ENCODE measurements around the gene SUPT20HL2. TPM values are rescaled to one million over a fixed set of nuclear protein-coding genes. Genes with fewer than 3 reads are reported as not detected.

The SUPT20HL2 gene
- total RNA-seq, 1 experiment from 2014 or later, result not detected

GRCh38 chrX:24347881-24348280, 34.0 kb upstream of the SUPT20HL2 start:
- Histone ChIP-seq H4K20me1 (ENCODE audit: insufficient read depth) (no peaks in the 10 kb centered on the region), H3K4me1 (replicated peaks; ENCODE audit: insufficient read depth) (no peaks in the 10 kb centered on the region), H3K27me3 (ENCODE audit: insufficient read depth, low read depth) (no peaks in the 10 kb centered on the region), H3K36me3 (ENCODE audit: low read depth) (no peaks in the 10 kb centered on the region), H3K9me3 (ENCODE audit: insufficient read depth, low read depth) (no peaks in the 10 kb centered on the region), H3K4me2 (no peak overlapping the region), H3K4me3 (no peak overlapping the region), H3K27ac (no peak overlapping the region), H3K79me2 (ENCODE audit: low read depth) (no peaks in the 10 kb centered on the region), H2AFZ (no peak overlapping the region), H3F3A (ENCODE audit: insufficient read depth, low read depth) (no peaks in the 10 kb centered on the region), H3K9me2 (ENCODE audit: insufficient read depth) (no peaks in the 10 kb centered on the region)
- TF ChIP-seq EZH2 (IDR thresholded peaks at IDR 0.05; ENCODE audit: low read depth) (no peak), CTCF (conservative IDR thresholded peaks at IDR 0.05) (no peak)
- intact Hi-C loops (cut with micrococcal nuclease; ENCODE audit: unreplicated experiment), result no loop called here
- no peak for DNase-seq
- CTCF ChIA-PET, result no interaction called here
- no TSS peak for BruUV-seq (replicated peaks)
- POLR2A ChIA-PET (ENCODE audit: unreplicated experiment), result no interaction called here

GRCh38 chrX:24343719-24344118, 29.9 kb upstream of the SUPT20HL2 start:
- Histone ChIP-seq H3K79me2 (ENCODE audit: low read depth) (no peaks in the 10 kb centered on the region), H3K4me3 (no peak overlapping the region), H3K4me2 (no peak overlapping the region), H3K4me1 (replicated peaks; ENCODE audit: insufficient read depth) (no peaks in the 10 kb centered on the region), H3K27ac (no peak overlapping the region), H2AFZ (no peak overlapping the region), H3F3A (ENCODE audit: insufficient read depth, low read depth) (no peaks in the 10 kb centered on the region), H3K9me3 (ENCODE audit: insufficient read depth, low read depth) (no peaks in the 10 kb centered on the region), H3K27me3 (ENCODE audit: insufficient read depth, low read depth) (peaks cover 7% of the 10 kb centered on the region; the same call in 1 of the 2 replicates), H3K9me2 (ENCODE audit: insufficient read depth) (no peaks in the 10 kb centered on the region), H3K36me3 (ENCODE audit: low read depth) (no peaks in the 10 kb centered on the region), H4K20me1 (ENCODE audit: insufficient read depth) (no peaks in the 10 kb centered on the region)
- no TSS peak for BruUV-seq (replicated peaks)
- CTCF ChIA-PET, result no interaction called here
- no peak for DNase-seq
- intact Hi-C loops (cut with micrococcal nuclease; ENCODE audit: unreplicated experiment), result no loop called here
- TF ChIP-seq EZH2 (IDR thresholded peaks at IDR 0.05; ENCODE audit: low read depth) (no peak), CTCF (conservative IDR thresholded peaks at IDR 0.05) (no peak)
- POLR2A ChIA-PET (ENCODE audit: unreplicated experiment), result no interaction called here

- H3K4me2 ChIP-seq, result no peak overlapping the region
- CTCF ChIA-PET, result no interaction called here
- no peak for DNase-seq
Measured at GRCh38 chrX:24341795-24342194, 27.9 kb upstream of the SUPT20HL2 start.

More at GRCh38 chrX:24341795-24342194, 27.9 kb upstream of the SUPT20HL2 start:
- H3K36me3 ChIP-seq (ENCODE audit: low read depth), result no peaks in the 10 kb centered on the region
- H4K20me1 ChIP-seq (ENCODE audit: insufficient read depth), result no peaks in the 10 kb centered on the region
- POLR2A ChIA-PET (ENCODE audit: unreplicated experiment), result no interaction called here
- H3K9me3 ChIP-seq (ENCODE audit: insufficient read depth, low read depth), result no peaks in the 10 kb centered on the region
- H2AFZ ChIP-seq, result no peak overlapping the region
- intact Hi-C loops (cut with micrococcal nuclease; ENCODE audit: unreplicated experiment), result no loop called here
- peaks cover 7% of the 10 kb centered on the region; the same call in 1 of the 2 replicates for H3K27me3 ChIP-seq (ENCODE audit: insufficient read depth, low read depth)
- no peak overlapping the region for H3K27ac ChIP-seq
- no peaks in the 10 kb centered on the region for H3F3A ChIP-seq (ENCODE audit: insufficient read depth, low read depth)
- no TSS peak for BruUV-seq (replicated peaks)
- H3K9me2 ChIP-seq (ENCODE audit: insufficient read depth), result no peaks in the 10 kb centered on the region
- H3K4me1 ChIP-seq (replicated peaks; ENCODE audit: insufficient read depth), result no peaks in the 10 kb centered on the region
- TF ChIP-seq EZH2 (IDR thresholded peaks at IDR 0.05; ENCODE audit: low read depth), result no peak
- no peak for TF ChIP-seq CTCF (conservative IDR thresholded peaks at IDR 0.05)
- no peak overlapping the region for H3K4me3 ChIP-seq
- no peaks in the 10 kb centered on the region for H3K79me2 ChIP-seq (ENCODE audit: low read depth)

Data from PC-9 (cell line).